Erythroblast (primary cell): ENCODE results near the gene MYO1B.

Experiments used
- GATA1 ChIP-seq: IDR thresholded peaks from 2 replicates; pipeline ENCODE4 v1.6.1; 2011; ENCODE audit warnings: low read depth, mild to moderate bottlenecking, control low read depth, low read length, moderate library complexity
- POLR2A ChIP-seq: IDR thresholded peaks from 2 replicates; pipeline ENCODE4 v1.6.1; 2011; ENCODE audit warnings: mild to moderate bottlenecking, low read length

GRCh38 chr2:191241418-191241817 is 3.8 kb upstream of the MYO1B start:
- TF ChIP-seq POLR2A (no peak), GATA1 (no peak)
